Thoracic aorta (tissue), 2 donors: ENCODE data around the gene ZSCAN25. TPM values are rescaled to one million over a fixed set of nuclear protein-coding genes. Genes with fewer than 3 reads are reported as not detected.
"Not testable (repeated sequence)": the region's sequence is repeated elsewhere in the genome, so short reads cannot be mapped to it uniquely, and the experiment has no call there.

ENCODE experiments used
- ATAC-seq: fragments of 150-250 bp; one replicate; pipeline ENCODE4 v1.8.0; 2017; ENCODE audit warnings: low read depth; ENCODE audit not compliant: insufficient number of reproducible peaks, low FRiP score
- DNase-seq: peaks from one replicate; pipeline ENCODE4 v3.0.0-alpha.2; 2020; ENCODE audit warnings: low spot score
- H3K27ac ChIP-seq, 2 donors: fragments of 200-600 bp; sonication (generic); 1 replicate in 1 of 2; 2 replicates in 1 of 2; pipeline ENCODE4 v1.5.1; 2016; ENCODE audit warnings: mild to moderate bottlenecking in 2 of 2, moderate library complexity in 2 of 2
- H3K27me3 ChIP-seq: fragments of 200-600 bp; sonication (generic); replicated peaks from 2 replicates; pipeline ENCODE4 v1.6.0; 2016; ENCODE audit warnings: mild to moderate bottlenecking; ENCODE audit not compliant: insufficient read depth
- H3K36me3 ChIP-seq: fragments of 200-600 bp; sonication (generic); one replicate; pipeline ENCODE4 v1.5.1; 2016
- H3K4me1 ChIP-seq, 2 donors: fragments of 200-600 bp; sonication (generic); 1 replicate in 1 of 2; 2 replicates in 1 of 2; pipeline versions ENCODE4 v1.5.1 to v1.6.0; 2016; ENCODE audit warnings: low read depth in 2 of 2, mild to moderate bottlenecking in 1 of 2; ENCODE audit not compliant: control insufficient read depth in 1 of 2
- H3K4me3 ChIP-seq: fragments of 200-600 bp; sonication (generic); 2 replicates; pipeline ENCODE4 v1.5.1; 2016; ENCODE audit warnings: mild to moderate bottlenecking
- H3K9me3 ChIP-seq: fragments of 200-600 bp; sonication (generic); 2 replicates; pipeline ENCODE4 v1.5.1; 2016
- total RNA-seq, 2 donors: library from RNA; depleted of rRNA; stranded (reverse); fragments of >200 nt; gene quantifications; one replicate each; pipeline versions ENCODE4 v1.1.0 to v1.2.3, GENCODE V29; 2016
- TF ChIP-seq, protein P1 (sequence below): fragments of 200-600 bp; sonication (generic); IDR thresholded peaks from one replicate; pipeline ENCODE4 v1.5.1; 2019; ENCODE audit warnings: antibody characterized with exemption

ZSCAN25 gene
- total RNA-seq, 2 donors from 2014 or later, result 13.4 to 21.7 TPM

DNA sequence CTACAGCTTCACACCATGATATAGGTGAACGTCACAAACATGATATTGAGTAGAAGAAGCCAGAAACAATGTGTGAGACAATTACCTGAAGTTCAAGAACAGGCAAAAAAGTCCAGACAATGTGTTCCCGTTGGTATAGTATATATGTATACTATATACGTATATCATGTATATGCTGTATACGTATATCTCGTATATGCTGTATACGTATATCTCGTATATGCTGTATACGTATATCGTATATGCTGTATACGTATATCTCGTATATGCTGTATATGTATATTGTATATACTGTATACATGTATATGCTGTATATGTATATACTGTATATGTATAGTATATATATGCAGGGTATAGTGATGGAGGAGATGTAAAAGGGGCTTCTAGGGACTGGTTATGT is 10.8 kb downstream of the ZSCAN25 start:
- ATAC-seq, result no peak
- Histone ChIP-seq H3K4me3 (no peak overlapping the region), H3K27ac (no peak overlapping the region), H3K27me3 (no peaks in the 10 kb centered on the region), H3K4me1 (no peaks in the 10 kb centered on the region), H3K36me3 (peaks cover 70% of the 10 kb centered on the region), H3K9me3 (no peaks in the 10 kb centered on the region)
- TF ChIP-seq, protein P1, sequence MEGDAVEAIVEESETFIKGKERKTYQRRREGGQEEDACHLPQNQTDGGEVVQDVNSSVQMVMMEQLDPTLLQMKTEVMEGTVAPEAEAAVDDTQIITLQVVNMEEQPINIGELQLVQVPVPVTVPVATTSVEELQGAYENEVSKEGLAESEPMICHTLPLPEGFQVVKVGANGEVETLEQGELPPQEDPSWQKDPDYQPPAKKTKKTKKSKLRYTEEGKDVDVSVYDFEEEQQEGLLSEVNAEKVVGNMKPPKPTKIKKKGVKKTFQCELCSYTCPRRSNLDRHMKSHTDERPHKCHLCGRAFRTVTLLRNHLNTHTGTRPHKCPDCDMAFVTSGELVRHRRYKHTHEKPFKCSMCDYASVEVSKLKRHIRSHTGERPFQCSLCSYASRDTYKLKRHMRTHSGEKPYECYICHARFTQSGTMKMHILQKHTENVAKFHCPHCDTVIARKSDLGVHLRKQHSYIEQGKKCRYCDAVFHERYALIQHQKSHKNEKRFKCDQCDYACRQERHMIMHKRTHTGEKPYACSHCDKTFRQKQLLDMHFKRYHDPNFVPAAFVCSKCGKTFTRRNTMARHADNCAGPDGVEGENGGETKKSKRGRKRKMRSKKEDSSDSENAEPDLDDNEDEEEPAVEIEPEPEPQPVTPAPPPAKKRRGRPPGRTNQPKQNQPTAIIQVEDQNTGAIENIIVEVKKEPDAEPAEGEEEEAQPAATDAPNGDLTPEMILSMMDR, result no peak
- no peak for DNase-seq

DNA sequence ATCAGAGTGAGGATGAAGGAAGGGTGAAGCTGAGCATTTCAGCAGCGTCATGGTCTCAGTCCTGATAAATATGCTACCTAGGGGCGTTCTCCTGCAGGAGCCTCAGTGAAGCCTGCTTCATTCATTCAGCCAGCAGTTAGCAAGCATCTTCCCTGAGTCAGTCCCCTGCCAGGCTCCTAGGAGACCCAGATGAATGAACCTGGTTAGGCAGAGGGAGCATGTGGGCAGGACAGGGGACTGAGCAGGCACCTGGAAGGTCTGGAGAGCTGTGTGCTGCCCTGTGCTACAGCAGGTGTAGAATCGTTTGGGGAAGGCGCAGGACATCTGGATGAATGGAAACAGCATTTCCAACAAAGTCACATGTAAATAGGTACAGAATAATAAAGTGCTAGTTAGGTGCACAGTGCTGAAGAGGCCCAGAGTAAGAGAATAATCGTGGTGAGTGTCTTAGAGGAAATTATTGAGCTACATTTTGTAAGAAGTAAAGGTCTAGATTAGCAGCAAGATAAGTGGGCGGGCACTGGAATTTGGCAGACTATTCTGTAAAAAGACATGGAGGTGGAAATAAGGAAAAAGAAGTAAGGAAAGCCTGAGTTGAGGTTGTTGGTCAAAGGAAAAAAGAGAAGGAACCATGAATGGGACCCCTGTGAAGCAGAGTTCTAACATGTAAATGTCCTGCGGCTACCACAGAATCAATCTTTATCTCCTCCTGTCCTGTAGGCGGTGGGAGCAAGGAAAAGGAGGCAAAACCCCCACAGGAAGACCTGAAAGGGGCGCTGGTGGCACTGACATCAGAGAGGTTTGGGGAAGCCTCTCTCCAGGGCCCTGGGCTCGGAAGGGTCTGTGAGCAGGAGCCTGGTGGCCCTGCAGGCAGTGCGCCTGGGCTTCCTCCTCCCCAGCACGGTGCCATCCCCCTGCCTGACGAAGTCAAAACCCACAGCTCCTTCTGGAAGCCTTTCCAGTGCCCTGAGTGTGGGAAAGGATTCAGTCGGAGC is 12.0 kb downstream of the ZSCAN25 start:
- no peak overlapping the region for H3K4me3 ChIP-seq
- no peak for ATAC-seq
- TF ChIP-seq, protein P1, result no peak
- H3K4me1 ChIP-seq, result no peaks in the 10 kb centered on the region
- no peaks in the 10 kb centered on the region for H3K9me3 ChIP-seq
- H3K27me3 ChIP-seq, result no peaks in the 10 kb centered on the region
- H3K36me3 ChIP-seq, result peaks cover 61% of the 10 kb centered on the region
- no peak for DNase-seq
- no peak overlapping the region for H3K27ac ChIP-seq

DNA sequence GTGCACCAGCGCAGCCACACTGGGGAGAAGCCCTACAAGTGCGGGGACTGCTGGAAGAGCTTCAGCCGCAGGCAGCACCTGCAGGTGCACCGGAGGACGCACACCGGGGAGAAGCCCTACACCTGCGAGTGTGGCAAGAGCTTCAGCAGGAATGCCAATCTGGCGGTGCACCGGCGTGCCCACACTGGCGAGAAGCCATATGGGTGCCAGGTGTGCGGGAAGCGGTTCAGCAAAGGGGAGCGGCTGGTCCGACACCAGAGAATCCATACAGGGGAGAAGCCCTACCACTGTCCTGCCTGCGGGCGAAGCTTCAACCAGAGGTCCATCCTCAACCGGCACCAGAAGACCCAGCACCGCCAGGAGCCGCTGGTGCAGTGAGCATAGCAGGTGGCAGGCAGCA is 12.9 kb downstream of the ZSCAN25 start:
- DNase-seq (no peak), ATAC-seq (no peak)
- H3K4me3 ChIP-seq, result no peak overlapping the region
- peaks cover 54% of the 10 kb centered on the region for H3K36me3 ChIP-seq
- H3K9me3 ChIP-seq, result no peaks in the 10 kb centered on the region
- no peaks in the 10 kb centered on the region for H3K27me3 ChIP-seq
- H3K27ac ChIP-seq, result no peak overlapping the region
- no peaks in the 10 kb centered on the region for H3K4me1 ChIP-seq
- TF ChIP-seq, protein P1, result no peak

DNA sequence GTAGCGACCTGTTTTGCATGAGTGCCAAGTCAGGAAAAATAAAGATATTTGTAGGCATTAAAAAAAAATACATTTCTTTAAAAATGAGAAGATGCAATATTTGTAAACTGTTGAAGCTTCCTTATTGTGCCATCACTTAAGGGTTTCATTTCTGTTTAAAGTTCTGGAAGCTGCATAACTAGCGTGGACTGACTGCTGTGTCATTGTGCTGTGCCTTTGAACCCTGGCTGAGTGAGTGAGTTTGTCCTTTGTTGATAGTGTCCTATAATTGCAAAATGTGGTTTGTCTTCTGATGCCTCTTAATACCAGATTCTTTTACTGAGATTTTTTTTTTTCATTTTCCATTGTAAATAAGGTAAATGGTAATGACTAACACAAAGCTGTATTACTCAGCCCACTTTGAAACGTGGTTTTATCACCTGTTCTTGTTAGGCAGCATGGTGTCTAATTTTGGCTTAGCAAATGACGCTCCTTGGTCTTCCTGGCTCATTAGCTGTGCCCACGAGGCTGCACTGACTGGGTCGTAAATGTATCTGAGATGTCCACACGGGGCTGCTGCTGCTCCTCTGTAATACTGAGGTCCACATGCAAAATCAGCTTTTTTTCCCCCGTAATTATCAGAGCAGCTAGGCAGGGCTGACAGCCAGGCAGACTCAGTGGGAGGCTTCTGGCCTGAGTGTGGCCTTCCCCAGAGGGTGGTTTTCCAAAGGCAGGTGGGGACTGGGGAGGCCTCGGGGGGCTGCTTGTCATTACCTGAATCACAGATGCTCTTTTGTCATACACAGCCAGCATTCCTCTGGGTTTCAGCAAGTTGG is 14.8 kb downstream of the ZSCAN25 start:
- TF ChIP-seq, protein P1, result no peak
- Histone ChIP-seq H3K4me3 (no peak overlapping the region), H3K9me3 (no peaks in the 10 kb centered on the region), H3K36me3 (peaks cover 41% of the 10 kb centered on the region), H3K27ac (no peak overlapping the region), H3K4me1 (no peaks in the 10 kb centered on the region), H3K27me3 (no peaks in the 10 kb centered on the region)
- ATAC-seq (no peak), DNase-seq (no peak)

DNA sequence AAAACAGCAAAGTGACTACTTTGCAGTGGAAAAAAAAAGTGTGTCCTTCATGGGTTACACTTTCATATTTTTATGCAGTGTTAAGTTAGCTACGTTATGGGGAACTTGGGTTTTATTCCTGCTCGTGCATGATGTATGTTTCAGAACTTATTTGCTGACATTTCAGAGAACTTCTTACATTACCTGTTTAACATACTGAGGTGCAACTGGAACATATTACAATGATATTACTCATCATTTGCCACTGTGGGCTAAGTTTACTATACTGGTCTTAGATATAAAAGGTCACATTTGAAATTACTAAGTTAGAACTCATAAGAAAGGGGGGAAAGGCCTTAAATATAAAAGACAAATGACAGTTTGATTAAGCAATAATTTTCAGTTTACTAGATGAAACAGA is 20.7 kb downstream of the ZSCAN25 start:
- H3K9me3 ChIP-seq, H3K4me1 ChIP-seq, DNase-seq, ATAC-seq, H3K27ac ChIP-seq, H3K4me3 ChIP-seq, H3K27me3 ChIP-seq: not testable (repeated sequence)
- H3K36me3 ChIP-seq, result peaks cover 10% of the 10 kb centered on the region
